Activated CD8-positive, alpha-beta memory T cell treated with anti-CD3 and anti-CD28 coated beads, Interleukin-2, amount 50 U/mL, for 1 hour (primary cell): ENCODE data around the gene RNF220.
"Not testable (repeated sequence)": the region's sequence is repeated elsewhere in the genome, so short reads cannot be mapped to it uniquely, and the experiment has no call there.

Experiments
- DNase-seq: peaks from one replicate; pipeline ENCODE4 v3.0.0-alpha.2; 2020; ENCODE audit errors: extremely low read depth

Gene RNF220

GRCh38 chr1:44653107-44653964, 248.3 kb downstream of the RNF220 start:
- DNase-seq, result no peak

- no peak for DNase-seq
Measured at GRCh38 chr1:44654621-44655187, 249.6 kb downstream of the RNF220 start.

- no peak for DNase-seq
Measured at GRCh38 chr1:44655609-44656008, 250.6 kb downstream of the RNF220 start.

- no peak for DNase-seq
Measured at GRCh38 chr1:44659566-44659965, 254.5 kb downstream of the RNF220 start.

GRCh38 chr1:44660176-44660575, 255.1 kb downstream of the RNF220 start:
- DNase-seq, result no peak

- no peak for DNase-seq
Measured at GRCh38 chr1:44661781-44662682, 257.0 kb downstream of the RNF220 start.

- DNase-seq, result no peak
Measured at GRCh38 chr1:44662683-44663030, 257.6 kb downstream of the RNF220 start.

- DNase-seq, result no peak
Measured at GRCh38 chr1:44663417-44663816, 258.4 kb downstream of the RNF220 start.

GRCh38 chr1:44664730-44665370, 259.8 kb downstream of the RNF220 start:
- no peak for DNase-seq

- not testable (repeated sequence) for DNase-seq
Measured at GRCh38 chr1:44666719-44667118, 261.7 kb downstream of the RNF220 start.

GRCh38 chr1:44670751-44671640, 265.9 kb downstream of the RNF220 start:
- DNase-seq, result no peak

- DNase-seq, result no peak
Measured at GRCh38 chr1:44672254-44672955, 267.4 kb downstream of the RNF220 start.

- no peak for DNase-seq
Measured at GRCh38 chr1:44672961-44673674, 268.1 kb downstream of the RNF220 start.

- no peak for DNase-seq
Measured at GRCh38 chr1:44673675-44674112, 268.6 kb downstream of the RNF220 start.

- DNase-seq, result peak; percentile 88
Measured at GRCh38 chr1:44674113-44675000, 269.3 kb downstream of the RNF220 start, which contains the start of the genes ARMH1 and TMEM53. Gene ARMH1 (plus strand): TSS chr1:44674714. CDS start chr1:44689698, 14,984 bp downstream. Gene TMEM53 (minus strand): TSS chr1:44674481. CDS start chr1:44674391, 90 bp downstream.

GRCh38 chr1:44675186-44675585, 270.1 kb downstream of the RNF220 start:
- no peak for DNase-seq

- DNase-seq, result no peak
Measured at GRCh38 chr1:44676484-44677200, 271.6 kb downstream of the RNF220 start.
